ENCODE measurements around the gene ATF6. TPM values are rescaled to one million over a fixed set of nuclear protein-coding genes. Genes with fewer than 3 reads are reported as not detected.

Gene ATF6
- total and polyA plus RNA-seq, 9 of the 15 experiments (the other 6 are each of a cell fraction or from before 2014, with no cell fraction given), result 11.7 to 32.4 (median 20.4) TPM

DNA sequence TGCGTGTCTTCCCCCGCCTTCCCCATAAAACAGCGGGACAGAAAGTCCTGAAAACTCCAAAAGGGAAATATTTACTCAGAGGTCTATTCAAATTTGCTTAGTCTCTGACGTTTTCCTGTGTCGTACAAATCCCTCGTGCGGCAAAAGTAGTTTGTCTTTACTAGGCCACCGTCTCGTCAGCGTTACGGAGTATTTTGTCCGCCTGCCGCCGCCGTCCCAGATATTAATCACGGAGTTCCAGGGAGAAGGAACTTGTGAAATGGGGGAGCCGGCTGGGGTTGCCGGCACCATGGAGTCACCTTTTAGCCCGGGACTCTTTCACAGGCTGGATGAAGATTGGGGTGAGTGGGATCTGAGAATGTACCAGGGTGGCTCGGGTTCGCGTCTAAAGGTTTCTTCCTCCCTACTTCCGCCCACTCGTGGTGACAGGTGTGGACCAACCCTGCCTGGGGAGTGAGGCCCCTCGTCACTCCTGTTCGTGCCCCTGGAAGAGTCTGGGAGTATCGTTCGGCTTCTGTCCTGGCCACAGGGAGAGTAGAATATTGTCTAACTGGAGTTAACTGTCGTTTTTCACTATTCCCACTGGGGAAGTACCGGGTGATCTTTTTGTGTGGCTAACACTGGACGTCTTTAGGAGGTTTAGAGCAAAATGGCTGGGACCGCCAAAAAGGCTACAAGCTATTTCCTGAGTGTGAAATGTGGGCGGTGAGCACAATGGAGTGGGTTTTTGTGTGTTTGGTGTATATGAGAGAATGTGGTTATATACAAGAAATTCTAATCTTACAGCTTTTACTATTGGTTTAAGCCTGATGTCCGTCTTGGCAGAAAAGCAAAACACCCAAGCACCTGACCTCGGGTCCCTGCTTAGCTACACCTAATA lies at the start of gene ATF6 (continued):
- TF ChIP-seq LCOR (CRISPR knock-in tag; IDR thresholded peaks at IDR 0.05), result peak; percentile 64; the same call in 1 of the 2 replicates
- TF ChIP-seq BRD9 (IDR thresholded peaks at IDR 0.05; ENCODE audit: low read depth, partially characterized antibody), result peak; percentile 67
- TF ChIP-seq TCF3 (CRISPR knock-in tag; IDR thresholded peaks at IDR 0.05), result peak; percentile 29; the same call in 1 of the 2 replicates
- peak; percentile 91 for TF ChIP-seq C11orf30 (IDR thresholded peaks at IDR 0.05; ENCODE audit: low read depth)
- TF ChIP-seq ZBED1 (IDR thresholded peaks at IDR 0.05), result no peak
- 0 out of 2 replicates have a peak, but pooled peaks have one; percentile 15 for TF ChIP-seq PREB (CRISPR knock-in tag; IDR thresholded peaks at IDR 0.05)
- peak; percentile 72 for TF ChIP-seq MEIS2 (IDR thresholded peaks at IDR 0.05; ENCODE audit: partially characterized antibody)
- TF ChIP-seq ZNF253 (CRISPR knock-in tag; conservative IDR thresholded peaks at IDR 0.05), result no peak
- TF ChIP-seq PHF20 (IDR thresholded peaks at IDR 0.05; ENCODE audit: partially characterized antibody), result peak; percentile 74
- no peak for TF ChIP-seq ZNF232 (CRISPR knock-in tag; IDR thresholded peaks at IDR 0.05)
- TF ChIP-seq FOXJ2 (tag; IDR thresholded peaks at IDR 0.05), result peak; percentile 62; the same call in 1 of the 2 replicates
- TF ChIP-seq PRPF4 (IDR thresholded peaks at IDR 0.05; ENCODE audit: insufficient read depth, low read depth, low read length, poor library complexity, severe bottlenecking), result no peak
- TF ChIP-seq, protein P1, sequence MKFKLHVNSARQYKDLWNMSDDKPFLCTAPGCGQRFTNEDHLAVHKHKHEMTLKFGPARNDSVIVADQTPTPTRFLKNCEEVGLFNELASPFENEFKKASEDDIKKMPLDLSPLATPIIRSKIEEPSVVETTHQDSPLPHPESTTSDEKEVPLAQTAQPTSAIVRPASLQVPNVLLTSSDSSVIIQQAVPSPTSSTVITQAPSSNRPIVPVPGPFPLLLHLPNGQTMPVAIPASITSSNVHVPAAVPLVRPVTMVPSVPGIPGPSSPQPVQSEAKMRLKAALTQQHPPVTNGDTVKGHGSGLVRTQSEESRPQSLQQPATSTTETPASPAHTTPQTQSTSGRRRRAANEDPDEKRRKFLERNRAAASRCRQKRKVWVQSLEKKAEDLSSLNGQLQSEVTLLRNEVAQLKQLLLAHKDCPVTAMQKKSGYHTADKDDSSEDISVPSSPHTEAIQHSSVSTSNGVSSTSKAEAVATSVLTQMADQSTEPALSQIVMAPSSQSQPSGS (CRISPR knock-in tag; IDR thresholded peaks at IDR 0.05), result no peak
- no peak for TF ChIP-seq BRF2 (IDR thresholded peaks at IDR 0.05; ENCODE audit: borderline replicate concordance, insufficient read depth, insufficient read length)
- TF ChIP-seq, protein P2, sequence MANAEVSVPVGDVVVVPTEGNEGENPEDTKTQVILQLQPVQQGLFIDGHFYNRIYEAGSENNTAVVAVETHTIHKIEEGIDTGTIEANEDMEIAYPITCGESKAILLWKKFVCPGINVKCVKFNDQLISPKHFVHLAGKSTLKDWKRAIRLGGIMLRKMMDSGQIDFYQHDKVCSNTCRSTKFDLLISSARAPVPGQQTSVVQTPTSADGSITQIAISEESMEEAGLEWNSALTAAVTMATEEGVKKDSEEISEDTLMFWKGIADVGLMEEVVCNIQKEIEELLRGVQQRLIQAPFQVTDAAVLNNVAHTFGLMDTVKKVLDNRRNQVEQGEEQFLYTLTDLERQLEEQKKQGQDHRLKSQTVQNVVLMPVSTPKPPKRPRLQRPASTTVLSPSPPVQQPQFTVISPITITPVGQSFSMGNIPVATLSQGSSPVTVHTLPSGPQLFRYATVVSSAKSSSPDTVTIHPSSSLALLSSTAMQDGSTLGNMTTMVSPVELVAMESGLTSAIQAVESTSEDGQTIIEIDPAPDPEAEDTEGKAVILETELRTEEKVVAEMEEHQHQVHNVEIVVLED (CRISPR knock-in tag; IDR thresholded peaks at IDR 0.05), result no peak; the same call in 1 of the 2 replicates
- peak; percentile 82 for TF ChIP-seq SUPT5H (IDR thresholded peaks at IDR 0.05)
- TF ChIP-seq ZNF133 (CRISPR knock-in tag; IDR thresholded peaks at IDR 0.05), result no peak
- TF ChIP-seq RBM17 (IDR thresholded peaks at IDR 0.05; ENCODE audit: borderline replicate concordance, low read depth, low read length), result no peak
- peak; percentile 41; the same call in 1 of the 2 replicates for TF ChIP-seq MAFK (IDR thresholded peaks at IDR 0.05; ENCODE audit: low read length)
- no peak for TF ChIP-seq CREB3 (tag; conservative IDR thresholded peaks at IDR 0.05; ENCODE audit: low read depth)
- no peak for TF ChIP-seq TAL1 (IDR thresholded peaks at IDR 0.05)
